ENCODE data around the gene DCUN1D4.
"Not testable (repeated sequence)": the region's sequence is repeated elsewhere in the genome, so short reads cannot be mapped to it uniquely, and the experiment has no call there.

DCUN1D4 gene

GRCh38 chr4:51855751-51856150 is 12.8 kb downstream of the DCUN1D4 start:
- no peak for DNase-seq

- DNase-seq: no peak
Observed at GRCh38 chr4:51858605-51859202, 15.8 kb downstream of the DCUN1D4 start.

- DNase-seq: no peak
Observed at GRCh38 chr4:51859476-51860031, 16.6 kb downstream of the DCUN1D4 start.

- DNase-seq: no peak
Observed at GRCh38 chr4:51862199-51862598, 19.2 kb downstream of the DCUN1D4 start.

- DNase-seq: no peak
Observed at GRCh38 chr4:51862781-51863180, 19.8 kb downstream of the DCUN1D4 start.

GRCh38 chr4:51865717-51866116 is 22.8 kb downstream of the DCUN1D4 start:
- DNase-seq: no peak

GRCh38 chr4:51866835-51867234 is 23.9 kb downstream of the DCUN1D4 start:
- DNase-seq: no peak

GRCh38 chr4:51867689-51868448 is 24.9 kb downstream of the DCUN1D4 start:
- DNase-seq: no peak

- DNase-seq: no peak
Observed at GRCh38 chr4:51868449-51868847, 25.5 kb downstream of the DCUN1D4 start.

- DNase-seq: no peak
Observed at GRCh38 chr4:51870441-51871188, 27.7 kb downstream of the DCUN1D4 start.

- DNase-seq: no peak
Observed at GRCh38 chr4:51872283-51872997, 29.5 kb downstream of the DCUN1D4 start.

- no peak for DNase-seq
Observed at GRCh38 chr4:51874551-51874950, 31.6 kb downstream of the DCUN1D4 start.

- no peak for DNase-seq
Observed at GRCh38 chr4:51878431-51878830, 35.5 kb downstream of the DCUN1D4 start.

- no peak for DNase-seq
Observed at GRCh38 chr4:51880016-51880915, 37.3 kb downstream of the DCUN1D4 start.

- peak; percentile 63 to 76 for DNase-seq
Observed at GRCh38 chr4:51884055-51884454, 41.1 kb downstream of the DCUN1D4 start.

- DNase-seq: no peak
Observed at GRCh38 chr4:51884606-51885005, 41.7 kb downstream of the DCUN1D4 start.

- peak; percentile 96 to 99 for DNase-seq
Observed at GRCh38 chr4:51885363-51885762, 42.4 kb downstream of the DCUN1D4 start.

GRCh38 chr4:51890760-51891159 is 47.8 kb downstream of the DCUN1D4 start:
- no peak for DNase-seq

- not testable (repeated sequence) for DNase-seq
Observed at GRCh38 chr4:51893402-51893801, 50.4 kb downstream of the DCUN1D4 start.

- no peak for DNase-seq
Observed at GRCh38 chr4:51894059-51894645, 51.2 kb downstream of the DCUN1D4 start.

GRCh38 chr4:51895158-51895557 is 52.2 kb downstream of the DCUN1D4 start:
- no peak for DNase-seq

Measured in Kasumi-1 (cell line).